Central memory CD4-positive, alpha-beta T cell (primary cell): ENCODE results near the gene KRTAP5-6.

Source experiments
- DNase-seq: peaks from one replicate; pipeline ENCODE4 v3.0.0; 2022

The KRTAP5-6 gene

DNA sequence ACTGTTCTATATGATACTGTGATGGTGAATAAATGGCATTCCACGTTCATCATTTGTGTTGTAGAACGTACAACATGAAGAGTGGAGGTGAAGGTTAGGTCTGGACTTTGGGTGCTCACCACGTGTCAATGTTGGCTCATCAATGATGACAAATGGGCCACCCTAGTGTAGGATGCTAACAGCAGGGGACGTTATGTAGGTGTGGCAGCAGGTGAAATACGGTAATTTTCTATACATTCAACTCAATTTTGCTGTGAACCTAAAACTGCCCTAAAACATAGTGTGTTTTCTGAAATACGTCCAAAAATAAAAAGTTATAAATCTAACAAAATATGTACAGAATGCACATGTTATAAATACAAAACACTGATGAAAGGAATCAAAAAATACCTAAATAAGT, 6.2 kb downstream of the KRTAP5-6 start:
- DNase-seq = no peak

DNA sequence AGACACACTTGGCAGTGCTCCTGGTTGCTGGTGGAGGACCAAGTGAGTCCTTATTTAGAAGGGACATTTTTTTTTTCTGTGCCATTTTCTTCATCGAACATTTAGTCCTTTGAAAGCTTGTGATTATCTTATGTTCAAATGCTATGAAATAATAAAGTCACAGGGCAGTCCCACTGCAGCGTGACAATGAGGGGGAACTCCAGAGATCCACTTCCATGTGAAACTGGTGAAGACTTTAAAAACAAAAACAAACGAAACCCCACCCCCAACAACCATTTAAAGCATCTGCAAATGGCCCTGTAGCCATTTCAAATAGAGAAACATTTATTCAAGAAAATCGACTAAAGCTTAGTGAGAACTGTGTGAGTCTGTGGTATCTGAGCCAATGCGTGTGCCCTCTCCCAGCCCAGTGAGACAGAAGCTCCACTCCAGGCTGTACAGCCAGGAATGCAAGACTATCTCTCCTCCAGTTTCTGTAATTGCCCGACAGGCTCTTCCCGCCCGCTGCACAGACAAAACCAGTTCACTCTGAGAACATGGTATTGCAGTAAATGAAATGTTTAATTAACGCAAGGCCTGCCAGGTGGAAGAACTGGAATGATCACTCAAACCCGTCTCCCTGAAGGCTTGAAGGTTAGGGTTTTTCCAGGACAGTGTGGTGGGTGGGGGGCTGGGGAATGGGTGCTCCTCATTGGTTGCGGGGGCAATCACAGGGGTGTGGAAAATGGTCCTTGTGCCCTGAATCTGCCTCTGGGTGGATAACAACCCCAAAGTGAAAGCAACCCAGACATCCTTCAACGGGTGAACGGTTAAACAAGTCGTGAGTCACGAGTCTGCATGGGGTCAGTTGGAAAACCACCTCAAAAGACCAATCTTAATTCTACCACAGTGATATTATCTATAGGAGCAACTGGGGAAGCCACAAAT, 8.4 kb downstream of the KRTAP5-6 start:
- no peak for DNase-seq

DNA sequence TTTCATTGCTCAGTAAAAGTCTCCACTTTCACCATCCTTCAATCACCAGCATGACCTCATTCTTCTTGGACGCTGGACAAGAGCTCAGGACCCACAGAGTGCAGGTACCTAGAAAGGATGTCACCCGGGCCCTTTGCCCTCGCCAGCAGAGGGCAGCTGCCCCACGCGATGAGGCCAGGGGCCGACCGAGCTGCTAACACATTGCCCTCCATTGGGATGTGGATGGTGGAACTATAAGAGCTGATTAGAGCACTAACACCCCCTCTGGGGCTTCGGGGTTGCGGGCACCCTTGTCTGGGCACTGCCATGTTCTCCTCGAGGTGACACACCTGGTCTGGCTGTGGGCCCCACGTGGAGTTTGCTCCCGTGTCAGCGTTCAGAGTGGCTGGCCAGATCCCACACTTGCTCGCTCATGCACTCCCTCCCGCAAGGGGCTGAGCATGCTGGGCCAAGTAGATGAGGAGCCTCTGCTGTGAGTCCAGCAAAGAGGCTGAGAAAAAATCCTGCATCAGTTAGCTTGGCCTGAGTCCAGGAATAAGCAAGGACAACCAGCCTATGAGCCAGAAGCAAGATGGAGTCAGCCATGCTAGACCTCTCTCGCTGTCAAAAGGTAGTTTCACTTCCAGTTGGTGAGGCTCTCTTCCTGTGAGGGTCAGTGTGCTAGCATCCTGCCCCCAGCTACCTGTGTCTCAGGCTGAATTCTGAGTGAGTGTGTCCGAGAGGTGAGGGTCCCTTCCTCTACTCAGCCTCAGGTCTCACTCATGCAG, 9.8 kb downstream of the KRTAP5-6 start:
- no peak for DNase-seq

- DNase-seq = no peak
Measured at GRCh38 chr11:1707751-1708150, 10.8 kb downstream of the KRTAP5-6 start.

DNA sequence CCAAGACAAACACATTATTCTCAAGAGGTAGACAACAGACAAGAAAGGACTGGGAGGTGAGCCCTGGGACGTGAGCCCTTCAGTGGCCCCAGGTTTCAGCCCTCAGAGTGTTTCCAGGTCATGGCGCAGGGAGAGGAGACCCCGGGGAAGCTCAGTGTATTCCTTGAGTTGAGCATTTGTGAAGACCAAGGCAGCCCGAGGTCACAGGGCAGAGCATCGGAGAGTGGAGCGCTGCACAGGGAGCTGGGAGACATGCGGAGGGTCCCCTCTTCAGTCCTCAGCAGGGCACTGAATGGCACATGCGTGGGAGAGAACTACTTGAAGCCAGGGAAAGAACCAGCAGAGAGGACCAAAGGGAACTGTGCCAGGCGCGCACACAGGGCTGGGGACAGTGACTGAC, 11.7 kb downstream of the KRTAP5-6 start:
- no peak for DNase-seq

- DNase-seq = no peak
Measured at GRCh38 chr11:1714908-1715885, 18.2 kb downstream of the KRTAP5-6 start.

- DNase-seq = no peak
Measured at GRCh38 chr11:1717745-1718144, 20.8 kb downstream of the KRTAP5-6 start.

- DNase-seq = no peak
Measured at GRCh38 chr11:1718326-1718725, 21.3 kb downstream of the KRTAP5-6 start.

DNA sequence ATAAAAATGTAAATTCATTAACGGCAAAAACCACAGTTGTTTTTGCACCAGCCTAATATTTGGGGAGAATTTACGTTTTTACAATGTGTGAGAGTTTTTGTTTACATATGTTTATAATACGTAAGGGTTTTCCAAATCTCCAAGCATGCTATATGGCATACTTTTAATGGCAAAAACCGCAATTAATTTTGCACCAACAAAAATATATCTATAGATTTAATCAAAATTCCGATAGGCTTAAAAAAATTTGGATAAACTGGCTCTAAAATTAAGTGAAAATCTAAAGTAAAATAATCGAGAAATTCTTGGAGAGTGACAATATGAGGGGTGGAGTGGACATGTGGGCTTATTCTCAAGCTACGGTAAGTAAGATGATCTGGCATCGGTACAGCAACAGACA, 22.8 kb downstream of the KRTAP5-6 start:
- no peak for DNase-seq

DNA sequence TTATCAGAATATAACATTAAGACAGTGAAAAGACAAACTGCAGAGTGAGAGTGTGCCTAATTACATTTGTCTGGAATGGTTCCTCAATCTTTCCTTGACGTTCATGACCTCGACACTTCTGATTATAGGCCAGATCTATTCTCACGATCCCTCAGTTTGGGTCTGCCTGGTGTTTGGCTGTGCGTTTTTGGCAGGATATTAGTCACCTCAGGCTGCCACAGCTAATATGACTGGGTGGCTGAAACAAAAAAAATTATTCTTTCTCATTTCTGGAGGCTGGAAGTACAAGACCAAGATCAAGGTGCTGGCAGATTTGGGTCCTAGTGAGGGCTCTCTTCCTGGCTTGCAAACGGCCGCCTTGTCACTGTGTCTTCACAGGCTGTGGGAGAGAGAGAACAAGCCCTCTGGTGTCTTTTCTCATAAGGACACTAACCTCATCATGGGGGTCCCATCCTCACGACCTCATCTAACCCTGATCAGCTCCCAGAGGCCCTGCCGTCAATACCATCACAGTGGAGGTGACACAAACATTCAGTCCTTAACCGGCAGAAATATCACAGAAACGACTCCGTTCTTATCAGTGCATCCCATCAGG, 30.2 kb downstream of the KRTAP5-6 start:
- DNase-seq = no peak

GRCh38 chr11:1727861-1728260, 30.9 kb downstream of the KRTAP5-6 start:
- no peak for DNase-seq

- DNase-seq = no peak
Measured at GRCh38 chr11:1728301-1728700, 31.3 kb downstream of the KRTAP5-6 start.

DNA sequence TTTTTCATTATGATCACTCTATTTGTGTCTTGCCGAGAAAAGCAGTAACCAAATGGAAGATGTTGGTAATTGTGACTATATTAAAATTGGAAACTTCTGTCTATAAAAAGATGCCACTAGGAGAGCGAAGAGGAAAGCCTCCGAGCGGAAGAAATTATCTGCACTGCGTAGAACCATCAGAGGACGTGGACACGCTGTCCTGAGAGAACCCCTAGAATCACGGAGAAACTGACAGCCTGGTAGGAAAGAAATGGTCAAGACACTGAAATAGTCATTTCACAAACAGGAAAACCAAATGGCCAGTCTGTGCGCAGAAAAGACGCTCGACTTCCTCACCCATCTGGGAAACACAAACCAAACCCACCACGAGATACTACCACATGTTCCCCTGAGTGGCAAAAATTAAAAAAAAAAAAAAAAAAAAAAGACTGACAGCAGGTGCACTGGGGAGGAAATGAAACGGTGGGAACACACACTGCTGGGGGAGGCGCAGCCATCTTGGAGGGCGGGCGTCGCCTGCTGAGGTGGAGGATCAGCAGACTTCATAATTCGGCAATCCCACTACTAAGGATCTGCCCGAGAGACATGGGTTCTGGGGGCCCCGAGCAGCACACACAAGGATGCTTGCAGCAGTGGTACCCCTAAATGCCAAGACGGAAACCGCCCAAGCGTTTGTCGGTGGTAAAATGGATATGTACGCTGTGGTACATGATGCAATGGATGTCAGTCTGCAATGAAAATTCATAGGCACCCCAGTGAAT, 32.1 kb downstream of the KRTAP5-6 start:
- DNase-seq = no peak

- no peak for DNase-seq
Measured at GRCh38 chr11:1729692-1730011, 32.7 kb downstream of the KRTAP5-6 start.

DNA sequence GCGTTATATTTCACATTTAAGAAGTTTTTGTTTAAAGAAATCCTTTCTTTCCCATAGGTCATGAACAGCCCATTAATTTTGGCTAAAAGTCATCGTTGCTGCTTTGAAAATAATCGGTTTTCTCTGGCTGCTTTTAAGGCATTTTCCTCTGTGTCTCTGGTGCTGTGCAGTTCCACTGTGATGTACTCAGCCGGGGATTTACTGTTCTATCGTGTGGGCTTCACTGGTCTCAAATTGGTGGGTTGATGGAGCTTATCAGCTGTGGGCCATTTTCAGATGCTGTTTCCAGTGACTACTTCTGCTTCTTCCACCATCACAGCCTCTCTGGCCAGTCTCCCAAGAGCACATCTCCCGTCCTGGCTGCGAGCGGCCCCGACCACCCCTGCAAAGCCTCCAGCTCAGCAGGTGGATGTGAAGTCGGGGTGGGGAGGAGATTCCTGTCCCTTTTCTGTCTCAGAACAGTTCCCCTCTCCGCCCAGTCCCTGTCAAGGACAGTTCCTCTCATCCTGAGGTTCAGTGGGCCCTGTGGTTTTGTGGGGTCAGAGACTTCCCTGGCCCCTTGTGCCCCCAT, 33.1 kb downstream of the KRTAP5-6 start:
- no peak for DNase-seq

DNA sequence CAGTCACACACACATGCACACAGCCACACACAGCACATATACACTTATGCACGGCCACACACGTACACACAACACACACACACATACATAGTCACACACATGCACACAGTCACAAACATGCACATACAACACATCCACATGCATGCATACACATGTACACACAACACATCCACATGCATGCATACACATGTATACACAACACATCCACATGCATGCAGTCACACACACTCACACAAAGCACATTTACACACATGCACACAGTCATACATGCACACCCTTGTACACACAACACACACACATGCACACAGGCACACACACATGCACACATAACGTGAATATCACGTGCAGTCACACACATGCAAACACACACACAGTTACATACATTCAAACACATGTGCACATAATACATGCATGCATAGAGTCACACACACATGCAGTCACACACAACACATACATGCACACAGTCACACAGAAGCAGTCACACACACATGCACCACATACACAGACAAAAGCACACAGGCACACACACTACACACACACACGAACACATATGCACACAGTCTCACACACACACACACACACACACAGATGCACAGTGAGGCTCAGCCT, 34.6 kb downstream of the KRTAP5-6 start:
- no peak for DNase-seq

GRCh38 chr11:1732418-1733008, 35.5 kb downstream of the KRTAP5-6 start:
- no peak for DNase-seq

GRCh38 chr11:1733009-1733715, 36.2 kb downstream of the KRTAP5-6 start:
- DNase-seq = no peak

GRCh38 chr11:1733716-1734640, 37.0 kb downstream of the KRTAP5-6 start:
- no peak for DNase-seq
